ENCODE results near the gene SVOPL.

The SVOPL gene

DNA sequence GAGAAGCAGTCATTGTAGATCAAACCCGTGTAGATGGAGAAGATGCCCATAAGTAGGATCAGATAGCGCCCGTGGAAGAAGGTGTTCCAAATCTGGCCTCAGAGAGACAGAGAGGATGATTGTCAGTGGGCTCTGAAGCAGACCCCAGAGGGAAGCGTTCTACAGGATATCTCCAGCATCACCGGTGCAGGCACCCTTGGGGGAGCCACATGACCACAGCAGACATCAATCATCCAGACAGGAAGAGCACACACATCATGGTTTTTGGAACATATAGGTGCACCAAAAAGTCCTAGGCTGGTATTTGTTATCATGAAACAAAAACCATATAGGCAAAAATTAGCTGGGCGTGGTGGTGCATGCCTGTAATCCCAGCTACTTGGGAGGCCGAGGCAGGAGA is 44.0 kb upstream of the SVOPL start:
- no peak for TF ChIP-seq CEBPB (IDR thresholded peaks at IDR 0.05)
- TF ChIP-seq, protein P1, sequence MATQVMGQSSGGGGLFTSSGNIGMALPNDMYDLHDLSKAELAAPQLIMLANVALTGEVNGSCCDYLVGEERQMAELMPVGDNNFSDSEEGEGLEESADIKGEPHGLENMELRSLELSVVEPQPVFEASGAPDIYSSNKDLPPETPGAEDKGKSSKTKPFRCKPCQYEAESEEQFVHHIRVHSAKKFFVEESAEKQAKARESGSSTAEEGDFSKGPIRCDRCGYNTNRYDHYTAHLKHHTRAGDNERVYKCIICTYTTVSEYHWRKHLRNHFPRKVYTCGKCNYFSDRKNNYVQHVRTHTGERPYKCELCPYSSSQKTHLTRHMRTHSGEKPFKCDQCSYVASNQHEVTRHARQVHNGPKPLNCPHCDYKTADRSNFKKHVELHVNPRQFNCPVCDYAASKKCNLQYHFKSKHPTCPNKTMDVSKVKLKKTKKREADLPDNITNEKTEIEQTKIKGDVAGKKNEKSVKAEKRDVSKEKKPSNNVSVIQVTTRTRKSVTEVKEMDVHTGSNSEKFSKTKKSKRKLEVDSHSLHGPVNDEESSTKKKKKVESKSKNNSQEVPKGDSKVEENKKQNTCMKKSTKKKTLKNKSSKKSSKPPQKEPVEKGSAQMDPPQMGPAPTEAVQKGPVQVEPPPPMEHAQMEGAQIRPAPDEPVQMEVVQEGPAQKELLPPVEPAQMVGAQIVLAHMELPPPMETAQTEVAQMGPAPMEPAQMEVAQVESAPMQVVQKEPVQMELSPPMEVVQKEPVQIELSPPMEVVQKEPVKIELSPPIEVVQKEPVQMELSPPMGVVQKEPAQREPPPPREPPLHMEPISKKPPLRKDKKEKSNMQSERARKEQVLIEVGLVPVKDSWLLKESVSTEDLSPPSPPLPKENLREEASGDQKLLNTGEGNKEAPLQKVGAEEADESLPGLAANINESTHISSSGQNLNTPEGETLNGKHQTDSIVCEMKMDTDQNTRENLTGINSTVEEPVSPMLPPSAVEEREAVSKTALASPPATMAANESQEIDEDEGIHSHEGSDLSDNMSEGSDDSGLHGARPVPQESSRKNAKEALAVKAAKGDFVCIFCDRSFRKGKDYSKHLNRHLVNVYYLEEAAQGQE (IDR thresholded peaks at IDR 0.05; ENCODE audit: low read depth), result no peak
- TF ChIP-seq RAD21 (IDR thresholded peaks at IDR 0.05; ENCODE audit: low read depth), result no peak
- no peak for TF ChIP-seq TAF1 (IDR thresholded peaks at IDR 0.05; ENCODE audit: low read depth)
- no peak for TF ChIP-seq EP300 (IDR thresholded peaks at IDR 0.05; ENCODE audit: borderline replicate concordance)

DNA sequence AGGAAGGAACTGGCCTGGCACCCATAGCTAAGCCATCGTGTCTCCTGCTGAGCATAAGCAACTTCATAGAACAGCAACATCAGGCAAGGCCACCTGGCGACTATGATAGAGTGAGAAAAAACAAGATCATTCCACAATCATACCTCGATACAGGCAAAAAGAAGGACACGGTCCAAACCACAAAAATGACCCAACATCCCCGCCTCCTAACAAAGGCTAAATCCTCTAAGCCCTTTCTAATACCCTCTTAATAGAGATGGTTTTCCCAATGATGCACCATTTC is 40.2 kb upstream of the SVOPL start:
- no peak for TF ChIP-seq EGR1 (IDR thresholded peaks at IDR 0.05)
- TF ChIP-seq RAD21 (IDR thresholded peaks at IDR 0.05; ENCODE audit: low read depth), result no peak
- TF ChIP-seq, protein P2, sequence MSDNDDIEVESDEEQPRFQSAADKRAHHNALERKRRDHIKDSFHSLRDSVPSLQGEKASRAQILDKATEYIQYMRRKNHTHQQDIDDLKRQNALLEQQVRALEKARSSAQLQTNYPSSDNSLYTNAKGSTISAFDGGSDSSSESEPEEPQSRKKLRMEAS (IDR thresholded peaks at IDR 0.05), result no peak
- TF ChIP-seq EP300 (IDR thresholded peaks at IDR 0.05; ENCODE audit: borderline replicate concordance), result no peak
- no peak for TF ChIP-seq NFIC (IDR thresholded peaks at IDR 0.05)
- TF ChIP-seq, protein P1 (IDR thresholded peaks at IDR 0.05; ENCODE audit: low read depth), result no peak
- TF ChIP-seq TAF1 (IDR thresholded peaks at IDR 0.05; ENCODE audit: low read depth), result no peak
- no peak for TF ChIP-seq ZBTB7A (IDR thresholded peaks at IDR 0.05; ENCODE audit: low read depth)
- no peak for TF ChIP-seq CEBPB (IDR thresholded peaks at IDR 0.05)
- no peak for TF ChIP-seq TEAD4 (IDR thresholded peaks at IDR 0.05)
- TF ChIP-seq, protein P3, sequence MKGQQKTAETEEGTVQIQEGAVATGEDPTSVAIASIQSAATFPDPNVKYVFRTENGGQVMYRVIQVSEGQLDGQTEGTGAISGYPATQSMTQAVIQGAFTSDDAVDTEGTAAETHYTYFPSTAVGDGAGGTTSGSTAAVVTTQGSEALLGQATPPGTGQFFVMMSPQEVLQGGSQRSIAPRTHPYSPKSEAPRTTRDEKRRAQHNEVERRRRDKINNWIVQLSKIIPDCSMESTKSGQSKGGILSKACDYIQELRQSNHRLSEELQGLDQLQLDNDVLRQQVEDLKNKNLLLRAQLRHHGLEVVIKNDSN (IDR thresholded peaks at IDR 0.05), result no peak
- TF ChIP-seq YY1 (IDR thresholded peaks at IDR 0.05; ENCODE audit: low read depth), result no peak
- no peak for TF ChIP-seq TCF12 (IDR thresholded peaks at IDR 0.05; ENCODE audit: low read depth)

DNA sequence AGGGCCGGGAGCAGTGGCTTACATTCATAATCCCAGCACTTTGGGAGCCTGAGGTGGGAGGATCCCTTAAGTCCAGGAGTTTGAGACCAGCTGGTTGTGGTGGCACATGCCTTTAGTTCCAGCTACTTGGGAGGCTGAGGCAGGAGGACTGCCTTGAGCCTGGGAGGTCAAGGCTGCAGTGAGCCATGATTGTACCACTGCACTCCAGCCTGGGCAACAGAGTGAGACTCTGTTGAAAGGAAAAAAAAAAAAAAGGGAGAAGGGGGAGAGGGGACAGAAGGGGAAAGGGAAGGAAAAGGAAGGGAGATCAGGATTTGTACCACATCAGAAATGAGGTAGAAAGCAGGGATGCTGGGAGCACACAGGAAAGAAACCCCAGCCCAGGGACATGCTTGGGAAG is 38.7 kb upstream of the SVOPL start:
- no peak for TF ChIP-seq ZBTB7A (IDR thresholded peaks at IDR 0.05; ENCODE audit: low read depth)
- no peak for TF ChIP-seq EGR1 (IDR thresholded peaks at IDR 0.05)
- no peak for TF ChIP-seq RAD21 (IDR thresholded peaks at IDR 0.05; ENCODE audit: low read depth)
- TF ChIP-seq EP300 (IDR thresholded peaks at IDR 0.05; ENCODE audit: borderline replicate concordance), result no peak
- no peak for TF ChIP-seq TAF1 (IDR thresholded peaks at IDR 0.05; ENCODE audit: low read depth)
- TF ChIP-seq YY1 (IDR thresholded peaks at IDR 0.05; ENCODE audit: low read depth), result no peak
- TF ChIP-seq, protein P1 (IDR thresholded peaks at IDR 0.05; ENCODE audit: low read depth), result no peak
- TF ChIP-seq, protein P2 (IDR thresholded peaks at IDR 0.05), result no peak
- TF ChIP-seq CREB1 (IDR thresholded peaks at IDR 0.05; ENCODE audit: low read depth), result no peak
- no peak for TF ChIP-seq TEAD4 (IDR thresholded peaks at IDR 0.05)
- TF ChIP-seq FOXM1 (IDR thresholded peaks at IDR 0.05; ENCODE audit: borderline replicate concordance, low read depth), result no peak
- no peak for TF ChIP-seq TCF12 (IDR thresholded peaks at IDR 0.05; ENCODE audit: low read depth)
- TF ChIP-seq CEBPB (IDR thresholded peaks at IDR 0.05), result no peak

DNA sequence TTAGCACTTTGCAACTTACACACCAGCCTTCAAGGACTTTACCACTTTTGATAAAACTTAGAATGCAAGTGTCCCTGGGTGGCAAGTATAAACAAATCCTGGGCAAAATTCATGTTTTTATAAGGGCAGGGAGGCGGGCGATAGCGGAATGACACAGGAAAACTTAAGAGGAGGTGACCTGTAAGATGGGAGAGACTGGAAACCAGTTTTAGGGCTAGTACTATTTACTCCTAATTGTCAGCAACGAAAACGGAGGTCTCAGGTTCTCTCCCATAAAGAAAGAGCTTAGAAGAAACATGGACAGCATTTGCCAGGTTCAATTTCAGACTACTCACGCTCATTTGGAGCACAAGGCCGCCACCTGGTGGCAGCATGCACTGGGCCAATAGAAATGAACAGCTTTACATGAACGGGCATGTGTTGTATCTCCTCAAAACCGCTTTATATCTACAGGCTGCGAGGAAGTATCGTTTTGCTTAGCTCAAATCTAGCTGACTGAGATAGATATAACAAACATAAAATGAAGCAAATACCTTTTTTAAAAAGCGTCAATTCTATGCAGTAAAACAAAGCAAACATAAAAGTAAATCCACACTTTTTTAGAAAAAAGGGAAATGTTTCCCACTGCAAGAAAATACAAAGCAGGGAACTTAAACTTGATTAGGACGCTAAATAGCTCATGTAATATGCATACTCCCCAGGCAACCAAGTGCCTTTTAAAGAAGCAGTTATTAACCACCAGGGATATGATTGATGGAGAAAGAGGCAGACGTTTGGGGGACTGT is 37.6 kb upstream of the SVOPL start:
- TF ChIP-seq RAD21 (IDR thresholded peaks at IDR 0.05; ENCODE audit: low read depth) (peak; percentile 99), EP300 (IDR thresholded peaks at IDR 0.05; ENCODE audit: borderline replicate concordance) (no peak)

DNA sequence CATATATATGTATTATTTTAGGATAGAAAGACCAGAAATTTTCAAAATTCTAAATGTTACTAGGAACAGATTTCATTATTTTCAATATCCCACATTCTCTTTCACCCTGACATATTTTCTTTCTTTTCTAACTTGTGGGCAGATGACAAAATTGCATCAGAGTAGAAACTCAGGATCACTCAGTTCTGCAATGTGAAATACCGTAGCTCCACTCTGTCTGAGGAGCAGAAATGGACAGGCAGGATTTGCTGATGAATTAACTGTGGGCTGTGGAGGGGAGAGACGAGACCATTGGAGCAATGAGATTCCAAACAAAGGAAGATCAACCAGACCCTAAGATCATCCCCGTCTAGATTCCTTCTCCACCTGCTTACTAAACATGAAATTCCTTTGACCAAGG is 37.0 kb upstream of the SVOPL start:
- TF ChIP-seq ZBTB7A (IDR thresholded peaks at IDR 0.05; ENCODE audit: low read depth) (no peak), EP300 (IDR thresholded peaks at IDR 0.05; ENCODE audit: borderline replicate concordance) (no peak)
